Superior temporal gyrus (tissue), 1 donor: Measurements from ENCODE around the gene ADSS2.
"Not testable (repeated sequence)": the region's sequence is repeated elsewhere in the genome, so short reads cannot be mapped to it uniquely, and the experiment has no call there.

Experiments used
- DNase-seq: peaks from one replicate; pipeline ENCODE4 v3.0.0-alpha.2; 2016; ENCODE audit errors: extremely low spot score

Gene ADSS2

DNA sequence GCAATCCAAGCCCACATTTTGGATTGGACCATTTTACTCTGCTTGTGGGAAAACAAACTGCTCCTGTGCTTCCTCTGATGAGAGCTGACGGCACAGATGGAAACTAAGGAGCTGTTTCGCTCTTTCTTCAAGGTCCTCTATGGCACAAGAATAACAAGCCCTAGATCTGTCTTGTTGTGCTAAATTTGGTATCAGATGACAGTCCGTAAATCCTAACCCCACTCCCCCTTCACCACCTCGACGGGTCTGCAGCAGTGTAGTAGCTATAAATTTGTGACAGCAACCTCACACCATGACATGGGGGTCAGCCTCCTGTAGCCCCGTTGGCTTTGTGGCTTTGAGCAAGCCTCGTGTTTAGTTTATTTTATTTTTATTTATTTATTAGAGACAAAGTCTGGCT is 85.9 kb downstream of the ADSS2 start:
- no peak for DNase-seq

DNA sequence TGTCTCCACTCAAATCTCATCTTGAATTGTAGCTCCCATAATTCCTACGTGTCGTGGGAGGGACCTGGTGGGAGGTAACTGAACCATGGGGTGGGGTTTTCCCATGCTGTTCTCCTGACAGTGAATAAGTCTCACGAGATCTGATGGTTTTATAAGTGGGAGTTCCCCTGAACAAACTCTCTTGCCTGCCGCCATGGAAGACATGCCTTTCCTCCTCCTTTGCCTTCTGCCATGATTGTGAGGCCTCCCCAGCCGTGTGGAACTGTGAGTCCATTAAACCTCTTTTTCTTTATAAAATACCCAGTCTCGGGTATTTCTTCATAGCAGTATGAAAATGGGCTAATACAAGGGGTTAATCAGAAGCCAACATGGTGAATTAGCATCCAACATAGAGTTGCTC is 86.4 kb downstream of the ADSS2 start:
- not testable (repeated sequence) for DNase-seq

DNA sequence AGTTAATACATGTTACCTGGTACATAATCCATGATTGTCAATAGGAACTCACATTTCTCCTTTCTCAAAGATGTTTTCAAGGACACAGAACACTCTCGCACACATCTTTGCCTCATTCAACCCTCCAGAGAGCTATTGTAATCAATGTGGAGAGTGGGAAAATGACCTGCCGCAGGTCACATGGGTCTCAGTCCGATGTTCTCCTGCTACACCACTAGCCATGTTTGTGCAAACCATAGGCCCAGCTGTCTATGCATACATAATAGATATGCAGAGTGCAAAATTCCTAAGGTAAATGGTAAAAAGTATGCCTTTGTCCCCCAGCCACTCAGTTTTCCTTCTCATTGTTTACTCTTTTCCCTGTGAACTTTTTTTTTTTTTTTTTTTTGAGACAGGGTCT is 89.2 kb downstream of the ADSS2 start:
- DNase-seq, result no peak

DNA sequence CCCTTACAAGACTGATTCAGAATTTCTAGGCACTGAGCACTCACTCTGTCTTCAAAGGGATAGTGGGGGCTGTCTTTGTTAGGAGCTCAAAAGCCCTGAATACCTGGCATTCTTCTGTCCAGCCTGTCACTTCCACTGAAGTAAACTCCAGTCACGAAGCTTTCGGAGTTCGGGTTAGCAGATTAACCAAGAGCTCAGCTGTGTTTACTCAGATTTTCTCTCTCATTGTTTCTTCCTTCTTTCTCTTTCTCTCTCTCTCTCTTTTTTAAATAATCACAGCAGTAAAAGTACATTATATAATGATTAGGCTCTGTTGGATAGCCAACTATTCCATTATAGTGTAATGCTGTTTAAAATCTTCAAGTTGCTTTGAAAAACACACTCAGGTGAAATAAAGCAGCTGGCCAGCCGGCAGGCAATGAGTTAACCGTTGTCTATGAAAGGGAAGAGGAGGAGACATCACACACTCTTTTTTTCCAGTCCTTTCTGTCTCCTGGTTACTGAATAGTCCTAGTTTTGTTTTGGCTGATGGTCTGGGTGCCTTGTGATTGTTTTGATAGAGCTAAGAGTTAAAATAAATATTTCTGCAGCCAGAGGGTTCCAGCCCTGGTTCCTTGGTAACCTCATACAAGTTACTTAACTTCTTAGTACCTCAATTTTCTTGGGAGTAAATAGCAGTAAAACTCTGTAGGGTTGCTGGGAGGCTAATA is 89.8 kb downstream of the ADSS2 start:
- DNase-seq, result no peak
